ENCODE measurements around the gene CACFD1.

The CACFD1 gene

GRCh38 chr9:133515615-133516255 is 56.0 kb downstream of the CACFD1 start:
- DNase-seq (ENCODE audit: low read depth), result no peak
- no peak for TF ChIP-seq CTCF (conservative IDR thresholded peaks at IDR 0.05; ENCODE audit: low read length)
- H3K4me3 ChIP-seq (ENCODE audit: low read length), result no peak overlapping the region

DNA sequence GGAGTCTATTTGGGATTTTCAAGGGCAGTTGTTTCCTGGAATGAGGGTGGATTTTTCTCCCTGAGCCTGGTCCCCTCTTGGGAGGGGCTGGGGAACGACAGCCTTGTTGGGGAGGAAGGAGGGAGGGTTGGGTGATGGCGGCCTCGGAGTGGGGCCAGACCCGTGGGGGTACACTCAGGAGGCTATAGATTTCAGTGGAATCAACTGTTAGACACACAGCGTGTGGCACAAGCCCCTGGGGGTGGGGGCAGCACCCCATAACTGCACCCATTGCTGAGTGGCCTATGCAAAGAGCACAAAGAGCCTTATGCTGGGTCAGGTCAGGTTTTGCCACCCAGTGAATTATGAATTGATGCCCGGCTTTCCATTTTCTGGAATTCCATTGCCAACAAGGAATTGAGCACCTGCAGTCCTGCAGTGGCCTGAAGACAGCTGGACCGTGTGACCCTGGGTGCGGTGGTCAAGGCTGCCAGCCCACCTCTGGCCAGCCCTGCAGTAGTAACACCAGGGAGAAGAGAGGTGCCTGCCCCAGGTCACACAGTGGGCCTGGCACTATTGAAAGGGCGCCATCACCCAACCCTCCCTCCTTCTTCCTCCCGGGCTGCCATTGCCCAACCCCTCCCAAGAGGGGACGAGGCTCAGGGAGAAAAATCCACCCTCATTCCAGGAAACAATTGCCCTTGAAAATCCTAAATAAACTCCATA is 56.6 kb downstream of the CACFD1 start:
- no peak overlapping the region for H3K4me3 ChIP-seq (ENCODE audit: low read length)
- TF ChIP-seq CTCF (conservative IDR thresholded peaks at IDR 0.05; ENCODE audit: low read length), result no peak

DNA sequence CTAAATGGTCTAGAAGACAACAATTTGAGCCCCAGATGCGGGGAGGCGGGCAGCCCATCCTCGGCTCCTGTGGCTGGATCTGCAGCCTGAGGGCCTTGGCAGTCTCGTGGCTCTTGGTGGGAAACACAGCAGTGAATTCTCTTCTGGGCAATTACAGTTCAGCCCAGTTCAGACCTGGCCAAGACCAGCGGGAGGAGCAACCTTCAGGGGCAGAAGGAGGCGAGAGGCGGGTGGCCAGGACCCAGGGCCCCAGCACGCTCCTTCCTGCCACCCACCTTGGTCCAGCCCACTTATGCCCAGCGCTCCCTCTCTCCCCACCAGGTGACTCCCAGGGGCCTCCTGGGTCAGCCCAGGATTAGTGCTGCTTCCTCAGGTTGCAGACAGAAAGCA is 57.2 kb downstream of the CACFD1 start:
- no peak for DNase-seq (ENCODE audit: low read depth)
- H3K4me3 ChIP-seq (ENCODE audit: low read length), result no peak overlapping the region
- TF ChIP-seq CTCF (conservative IDR thresholded peaks at IDR 0.05; ENCODE audit: low read length), result no peak

More for the DNA sequence above, 56.6 kb downstream of the CACFD1 start:
- DNase-seq (ENCODE audit: low read depth), result no peak

- no peak for TF ChIP-seq CTCF (conservative IDR thresholded peaks at IDR 0.05; ENCODE audit: low read length)
- no peak for DNase-seq (ENCODE audit: low read depth)
- no peak overlapping the region for H3K4me3 ChIP-seq (ENCODE audit: low read length)
These were observed 57.9 kb downstream of the CACFD1 start for GRCh38 chr9:133517711-133518110.

- no peak overlapping the region for H3K4me3 ChIP-seq (ENCODE audit: low read length)
- DNase-seq (ENCODE audit: low read depth), result no peak
- no peak for TF ChIP-seq CTCF (conservative IDR thresholded peaks at IDR 0.05; ENCODE audit: low read length)
These were observed 58.4 kb downstream of the CACFD1 start for GRCh38 chr9:133518200-133518599.

GRCh38 chr9:133518706-133519449 is 59.1 kb downstream of the CACFD1 start:
- no peak for TF ChIP-seq CTCF (conservative IDR thresholded peaks at IDR 0.05; ENCODE audit: low read length)
- DNase-seq (ENCODE audit: low read depth), result no peak
- H3K4me3 ChIP-seq (ENCODE audit: low read length), result no peak overlapping the region
